ENCODE data around the gene GNAI2. TPM values are rescaled to one million over a fixed set of nuclear protein-coding genes. Genes with fewer than 3 reads are reported as not detected.

Gene GNAI2
- 293 and 296 TPM in 2 replicates for total RNA-seq

GRCh38 chr3:50235716-50236483, at the start of gene GNAI2:
Gene GNAI2, plus strand, starts transcription at chr3:50236204. Its CDS starts 132 bp downstream, at chr3:50236336.

DNA sequence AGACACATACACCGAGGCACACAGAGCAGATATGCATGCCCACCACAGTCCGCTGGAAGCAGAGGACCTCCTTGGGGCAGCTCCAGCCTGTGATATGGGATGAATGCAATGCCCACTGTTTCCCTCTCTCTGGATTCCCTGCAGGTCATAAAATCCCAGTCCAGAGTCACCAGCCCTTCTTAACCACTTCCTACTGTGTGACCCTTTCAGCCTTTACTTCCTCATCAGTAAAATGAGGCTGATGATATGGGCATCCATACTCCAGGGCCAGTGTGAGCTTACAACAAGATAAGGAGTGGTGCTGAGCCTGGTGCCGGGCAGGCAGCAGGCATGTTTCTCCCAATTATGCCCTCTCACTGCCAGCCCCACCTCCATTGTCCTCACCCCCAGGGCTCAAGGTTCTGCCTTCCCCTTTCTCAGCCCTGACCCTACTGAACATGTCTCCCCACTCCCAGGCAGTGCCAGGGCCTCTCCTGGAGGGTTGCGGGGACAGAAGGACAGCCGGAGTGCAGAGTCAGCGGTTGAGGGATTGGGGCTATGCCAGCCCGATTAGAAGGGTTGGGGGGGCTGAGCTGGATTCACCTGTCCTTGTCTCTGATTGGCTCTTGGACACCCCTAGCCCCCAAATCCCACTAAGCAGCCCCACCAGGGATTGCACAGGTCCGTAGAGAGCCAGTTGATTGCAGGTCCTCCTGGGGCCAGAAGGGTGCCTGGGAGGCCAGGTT, 44.9 kb upstream of the GNAI2 start, which contains the start of gene GNAT1:
TSS of gene GNAT1 (plus strand) at position 675 of the 725 bp plus-strand sequence. CDS start 116 bp downstream, outside the sequence.

GRCh38 chr3:50204804-50205412, 31.1 kb upstream of the GNAI2 start, which contains the start of gene SLC38A3:
Gene SLC38A3, plus strand, starts transcription at chr3:50205271. Its CDS starts 8,929 bp downstream, at chr3:50214200.

GRCh38 chr3:50268703-50269451, 32.9 kb downstream of the GNAI2 start, which contains the start of gene SEMA3B:
Gene SEMA3B, plus strand, starts transcription at chr3:50269147. Its CDS starts 94 bp downstream, at chr3:50269241.

DNA sequence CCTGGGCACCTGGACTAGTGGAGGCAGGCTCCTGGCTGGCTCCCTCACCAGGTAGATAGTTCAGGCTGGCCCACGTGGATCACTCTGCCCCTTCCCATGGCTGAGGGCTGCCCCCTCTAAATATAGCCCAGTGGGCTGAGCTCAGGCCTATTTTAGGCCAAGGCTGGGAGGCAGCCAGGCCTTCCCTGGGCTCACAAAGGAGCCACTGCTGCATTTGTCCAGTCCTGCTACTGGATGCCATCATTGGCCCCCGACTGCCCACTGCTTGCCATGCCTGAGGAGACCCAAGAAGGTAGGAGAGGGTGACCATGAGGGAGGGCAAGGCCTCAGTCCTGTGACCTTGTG, 42.8 kb downstream of the GNAI2 start, which contains the start of gene LSMEM2:
TSS of gene LSMEM2 (plus strand) at position 208 of the 345 bp plus-strand sequence. CDS start at position 235, 27 bp downstream.

DNA sequence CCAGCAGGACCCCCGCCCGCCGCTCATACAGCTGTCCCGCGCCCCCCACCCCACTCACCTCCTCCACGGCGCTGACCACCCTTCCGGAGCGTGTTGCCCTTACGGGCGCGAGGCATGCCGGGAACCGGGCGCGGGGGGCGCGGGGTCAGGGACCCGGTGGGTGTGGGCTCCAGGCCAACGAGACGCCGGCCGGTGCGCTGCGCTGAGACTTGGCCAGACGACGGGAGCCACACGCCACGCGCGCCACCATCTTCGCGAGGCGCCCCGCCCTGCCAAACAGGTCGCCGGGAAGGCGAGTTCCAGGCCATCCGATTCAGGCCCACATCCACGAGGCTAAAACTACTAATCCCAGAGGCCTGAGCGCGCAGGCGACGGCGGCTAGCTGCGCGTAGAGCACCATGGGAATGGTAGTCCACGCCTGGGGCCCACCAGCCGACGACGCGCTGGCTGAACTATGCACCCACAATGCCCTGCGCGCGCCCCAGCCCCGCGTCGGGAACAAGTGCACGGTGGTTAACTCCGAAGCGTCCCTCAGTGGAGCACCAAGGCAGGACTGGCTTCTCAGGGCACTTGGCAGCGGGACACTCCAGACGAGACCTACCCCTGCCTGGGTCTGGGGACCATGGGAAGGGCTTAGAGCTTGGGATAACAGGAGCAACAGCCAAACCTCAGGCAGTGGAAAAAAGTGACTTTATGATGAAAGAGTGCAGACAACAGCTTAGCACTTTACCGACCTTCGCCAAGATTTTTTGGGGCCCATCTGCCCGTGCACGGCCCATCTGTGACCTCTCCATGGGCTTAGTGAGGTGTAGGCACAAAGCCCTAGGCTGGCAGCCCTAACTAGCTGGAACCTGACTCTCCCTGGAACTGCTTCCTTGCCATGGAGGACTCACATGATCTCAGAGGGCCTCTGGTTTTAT, 56.4 kb downstream of the GNAI2 start, which contains the start of gene IFRD2:
TSS of gene IFRD2 (minus strand) at position 271 of the 920 bp plus-strand sequence. CDS start at position 116, 155 bp downstream.

GRCh38 chr3:50298836-50299637, 63.0 kb downstream of the GNAI2 start, which contains the start of the genes HYAL3 and NAA80:
Gene HYAL3, minus strand, starts transcription at chr3:50299405. Its CDS starts 3,803 bp downstream, at chr3:50295602.
Gene NAA80, minus strand, starts transcription at chr3:50299405. Its CDS starts 1,942 bp downstream, at chr3:50297463.

GRCh38 chr3:50303013-50303815, 67.2 kb downstream of the GNAI2 start, which contains the start of gene HYAL1:
Gene HYAL1, minus strand, starts transcription at chr3:50303574. Its CDS starts 618 bp downstream, at chr3:50302956.

Other genes with a start within 250 kb of the GNAI2 start
- gene RBM5, start 147.3 kb upstream of the GNAI2 start, total RNA-seq = 115 and 400 TPM in 2 replicates
- gene SEMA3F, start 80.9 kb upstream of the GNAI2 start, total RNA-seq = 2.1 and 4.7 TPM in 2 replicates
- gene GNAT1, start 44.6 kb upstream of the GNAI2 start, total RNA-seq = not detected in 2 replicates
- not detected in 2 replicates for gene SLC38A3, start 30.9 kb upstream of the GNAI2 start, total RNA-seq
- 31.7 and 36.9 TPM in 2 replicates for gene SEMA3B, start 32.9 kb downstream of the GNAI2 start, total RNA-seq
- not detected in 2 replicates for gene LSMEM2, start 42.9 kb downstream of the GNAI2 start, total RNA-seq
- gene IFRD2, start 56.2 kb downstream of the GNAI2 start, total RNA-seq = 24.2 and 26.0 TPM in 2 replicates
- gene HYAL3, start 63.2 kb downstream of the GNAI2 start, total RNA-seq = 3.9 and 6.6 TPM in 2 replicates
- gene NAA80, start 63.2 kb downstream of the GNAI2 start, total RNA-seq = 2.2 and 3.8 TPM in 2 replicates
- 1.2 and 2.7 TPM in 2 replicates for gene HYAL1, start 67.4 kb downstream of the GNAI2 start, total RNA-seq
- gene HYAL2, start 86.5 kb downstream of the GNAI2 start, total RNA-seq = 62.7 and 75.0 TPM in 2 replicates
- gene TUSC2, start 92.0 kb downstream of the GNAI2 start, total RNA-seq = 8.4 and 9.5 TPM in 2 replicates
- gene RASSF1, start 104.6 kb downstream of the GNAI2 start, total RNA-seq = 35.1 and 38.6 TPM in 2 replicates
- 1.3 and 1.4 TPM in 2 replicates for gene ZMYND10, start 109.5 kb downstream of the GNAI2 start, total RNA-seq
- gene NPRL2, start 114.6 kb downstream of the GNAI2 start, total RNA-seq = 22.5 and 30.1 TPM in 2 replicates
- 24.0 and 26.0 TPM in 2 replicates for gene CYB561D2, start 114.7 kb downstream of the GNAI2 start, total RNA-seq
- 29.2 and 32.9 TPM in 2 replicates for gene TMEM115, start 123.3 kb downstream of the GNAI2 start, total RNA-seq

All from bronchial smooth muscle cell (primary cell).